Common myeloid progenitor, CD34-positive (primary cell): Measurements from ENCODE around the gene SUN2.
A peak's percentile ranks its signal among the peaks of the same experiment; 100 is the strongest.

ENCODE experiments used
- CTCF ChIA-PET: fragments of 350-600 bp; sonication (Branson Sonifier 250); formaldehyde crosslinking; loops from one replicate; lab custom pipeline; 2021; ENCODE audit warnings: antibody characterized with exemption; lab: Charles Lee
- POLR2A ChIA-PET: fragments of 350-600 bp; sonication (Branson Sonifier 250); formaldehyde crosslinking; loops from one replicate; lab custom pipeline; 2021; ENCODE audit warnings: antibody characterized with exemption; lab: Charles Lee
- DNase-seq, 3 donors: peaks; one replicate each; pipeline versions ENCODE4 v3.0.0 to v3.0.0-alpha.2; 2013
- H3K27ac ChIP-seq, 2 experiments: 1 replicate in 1 of 2; 2 replicates in 1 of 2; pipeline ENCODE4 v1.7.0; 2013; ENCODE audit warnings: inconsistent platforms in 2 of 2, low read length in 2 of 2, mild to moderate bottlenecking in 2 of 2, low read depth in 1 of 2, moderate library complexity in 1 of 2; ENCODE audit not compliant: severe bottlenecking in 2 of 2, insufficient read depth in 1 of 2, poor library complexity in 1 of 2
- H3K27me3 ChIP-seq, 5 experiments: replicated peaks in 2 of 5; 1 replicate in 3 of 5; 2 replicates in 2 of 5; pipeline versions ENCODE4 v1.6.1 to v1.7.0; 2013; ENCODE audit warnings: low read length in 4 of 5, mild to moderate bottlenecking in 2 of 5, moderate library complexity in 2 of 5, inconsistent platforms in 1 of 5; ENCODE audit not compliant: insufficient read depth in 5 of 5, control insufficient read depth in 4 of 5
- H3K36me3 ChIP-seq, 4 experiments: 1 replicate in 2 of 4; 2 replicates in 2 of 4; pipeline versions ENCODE4 v1.6.1 to v1.7.0; 2013; ENCODE audit warnings: low read length in 3 of 4, control low read depth in 1 of 4, mild to moderate bottlenecking in 1 of 4; ENCODE audit not compliant: control insufficient read depth in 4 of 4, insufficient read depth in 4 of 4
- H3K4me1 ChIP-seq, 4 experiments: 1 replicate in 3 of 4; 2 replicates in 1 of 4; pipeline versions ENCODE4 v1.6.1 to v1.7.1; 2013; ENCODE audit warnings: low read length in 3 of 4, mild to moderate bottlenecking in 3 of 4, control low read depth in 1 of 4, inconsistent platforms in 1 of 4, moderate library complexity in 1 of 4; ENCODE audit not compliant: control insufficient read depth in 4 of 4, insufficient read depth in 4 of 4; ENCODE audit errors: control extremely low read depth in 1 of 4
- H3K4me3 ChIP-seq, 7 experiments: 1 replicate in 4 of 7; 2 replicates in 3 of 7; pipeline versions ENCODE4 v1.5.1 to v1.7.0; 2013; ENCODE audit warnings: mild to moderate bottlenecking in 7 of 7, low read length in 6 of 7, moderate library complexity in 6 of 7, inconsistent platforms in 2 of 7, low read depth in 2 of 7, control low read depth in 1 of 7; ENCODE audit not compliant: insufficient read depth in 4 of 7, control insufficient read depth in 1 of 7; ENCODE audit errors: extremely low read depth in 1 of 7
- H3K9me3 ChIP-seq, 5 experiments: 1 replicate in 4 of 5; 2 replicates in 1 of 5; pipeline versions ENCODE4 v1.6.1 to v1.7.1; 2013; ENCODE audit warnings: low read length in 4 of 5, mild to moderate bottlenecking in 2 of 5, inconsistent platforms in 1 of 5, low read depth in 1 of 5, moderate library complexity in 1 of 5; ENCODE audit not compliant: control insufficient read depth in 4 of 5, insufficient read depth in 2 of 5; ENCODE audit errors: control extremely low read depth in 1 of 5
- WGBS: methylation state at CpG from one replicate; pipeline ENCODE4 v1.1.5; 2013; ENCODE audit not compliant: insufficient coverage; 5-methylcytosine and 5-hydroxymethylcytosine counted together

Gene SUN2

DNA sequence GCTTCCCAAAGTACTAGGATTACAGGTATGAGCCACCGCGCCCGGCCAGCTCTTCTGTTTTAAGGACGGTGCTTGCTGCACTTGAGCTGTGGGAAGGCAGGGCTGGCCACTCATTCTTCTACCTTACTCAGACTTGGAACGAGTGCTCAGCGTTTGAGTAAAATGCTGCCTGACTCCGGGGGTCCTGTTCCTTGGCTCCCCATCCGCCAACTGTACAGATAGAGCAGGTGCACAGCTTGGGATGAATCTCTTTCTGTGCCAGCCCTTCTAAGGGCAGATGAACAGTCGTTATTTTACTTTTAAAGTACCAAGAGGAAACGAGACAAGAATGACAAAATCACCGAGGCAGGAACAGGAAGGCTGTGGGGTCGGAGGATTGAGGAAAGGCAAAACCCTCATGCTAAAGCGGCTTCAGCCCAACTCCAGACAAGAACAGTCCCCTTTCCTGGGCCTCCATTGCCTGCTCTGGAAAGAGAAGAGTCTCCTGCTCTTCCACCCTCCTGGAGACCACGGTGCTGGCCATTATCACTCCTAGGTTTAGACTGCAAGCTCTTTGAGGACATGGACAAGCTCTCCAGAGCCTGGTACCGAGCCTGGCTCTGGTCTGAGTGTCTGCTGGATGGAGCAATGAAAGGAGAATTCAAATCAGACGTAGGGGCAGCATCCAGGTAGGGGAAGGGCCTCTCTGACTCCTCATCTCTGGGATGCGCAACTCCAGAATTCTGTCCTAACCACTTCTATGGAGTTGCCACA is 1.1 kb upstream of the SUN2 start:
- Histone ChIP-seq H3K36me3 (peaks cover 0 to 18% (median 2%) of the 10 kb centered on the region in 4 experiments), H3K9me3 (no peaks in the 10 kb centered on the region), H3K4me1 (peaks cover 16 to 66% (median 51%) of the 10 kb centered on the region in 4 experiments), H3K27me3 (no peaks in the 10 kb centered on the region), H3K4me3 (peak overlapping the region; percentile 69 to 93 (median 84)), H3K27ac (peak overlapping the region in 1 of 2 experiments; percentile 79)
- no peak for DNase-seq
- ChIA-PET CTCF (interaction anchor here (1.1 to 4.5 kb wide), 5 partner anchors 9 to 23 kb away, joined by 3 to 29 read pairs (median 5); no protein-coding TSS in a partner anchor), POLR2A (interaction anchor here (0.7 to 0.9 kb wide), 2 partner anchors 18 to 21 kb away, joined by 3 read pairs; no protein-coding TSS in a partner anchor)
- 10% methylated on average over 17 of the region's 17 CpGs for WGBS

DNA sequence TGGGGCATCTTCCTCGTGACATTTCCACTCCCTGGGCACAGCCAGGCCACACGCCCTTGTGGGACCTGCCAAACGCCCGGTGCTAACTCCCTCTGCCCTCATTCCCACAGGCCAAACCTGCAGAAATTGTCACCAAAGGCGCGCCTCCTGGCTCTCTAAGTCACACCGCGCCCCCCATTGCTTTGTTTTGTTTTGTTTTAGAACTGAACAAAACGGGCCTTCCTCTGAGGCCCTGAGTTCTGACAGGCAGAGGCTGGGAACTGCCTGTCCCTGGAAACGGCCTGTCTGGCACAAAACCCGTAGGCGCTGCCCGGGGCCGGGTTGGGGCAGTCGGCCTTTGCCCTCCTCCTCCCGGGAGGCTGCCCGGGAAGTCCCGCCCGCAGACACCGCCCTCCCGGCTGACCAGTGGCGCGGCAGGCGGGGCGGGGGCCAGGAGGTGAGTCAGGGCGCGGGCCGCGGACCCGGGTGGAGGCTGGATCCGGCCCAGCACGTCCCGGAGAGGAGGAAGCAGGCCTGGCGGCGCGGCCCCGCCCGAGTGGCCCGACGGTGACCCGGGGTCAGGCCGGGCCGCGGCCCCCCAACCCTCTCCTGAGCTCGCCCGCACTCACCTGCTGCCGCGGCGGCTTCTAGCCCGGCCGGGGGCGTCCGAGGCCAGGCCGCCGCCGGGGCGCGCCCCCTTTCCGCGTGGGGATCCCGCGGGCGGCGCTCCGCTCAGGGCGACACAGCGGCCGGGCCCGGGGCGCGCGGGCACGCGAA is 465 bp downstream of the SUN2 start:
- no peaks in the 10 kb centered on the region for H3K27me3 ChIP-seq
- H3K4me3 ChIP-seq = peak overlapping the region; percentile 69 to 93 (median 84)
- peaks cover 16 to 74% (median 67%) of the 10 kb centered on the region in 4 experiments for H3K4me1 ChIP-seq
- H3K9me3 ChIP-seq = no peaks in the 10 kb centered on the region
- DNase-seq = peak in 2 of 3 donors; percentile 52 to 66
- H3K27ac ChIP-seq = peak overlapping the region; percentile 50 to 79
- H3K36me3 ChIP-seq = peaks cover 0 to 31% (median 11%) of the 10 kb centered on the region in 4 experiments
- WGBS = 0% methylated on average over 62 of the region's 74 CpGs
- POLR2A ChIA-PET = no interaction called here
- CTCF ChIA-PET = interaction anchor here (1.1 to 4.5 kb wide), 5 partner anchors 9 to 35 kb away, joined by 3 to 29 read pairs (median 6); no protein-coding TSS in a partner anchor

DNA sequence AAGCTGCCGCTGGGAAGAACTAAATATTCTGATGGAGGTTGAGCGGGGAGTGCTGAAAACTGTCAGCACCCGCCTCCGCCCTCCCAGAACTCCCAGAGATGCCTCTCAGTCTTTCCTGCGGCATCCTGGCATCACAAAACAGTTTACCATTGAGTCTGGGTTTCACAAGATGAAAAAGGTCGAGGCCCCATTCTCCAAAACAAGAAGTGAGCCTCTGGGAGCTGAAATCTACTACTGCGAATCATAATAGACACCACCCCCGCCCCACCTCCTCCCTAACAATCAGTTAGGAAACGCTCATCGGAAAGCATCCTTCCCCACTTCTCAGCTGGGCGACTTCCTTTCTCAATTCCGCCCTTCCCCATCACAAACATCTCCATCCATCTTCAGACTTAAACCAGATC is 1.0 kb downstream of the SUN2 start:
- Histone ChIP-seq H3K4me1 (peaks cover 16 to 78% (median 71%) of the 10 kb centered on the region in 4 experiments), H3K27ac (peak overlapping the region; percentile 50 to 79), H3K9me3 (no peaks in the 10 kb centered on the region), H3K36me3 (peaks cover 0 to 36% (median 16%) of the 10 kb centered on the region in 4 experiments), H3K27me3 (no peaks in the 10 kb centered on the region), H3K4me3 (peak overlapping the region; percentile 69 to 93 (median 84))
- ChIA-PET POLR2A (no interaction called here), CTCF (interaction anchor here (1.1 to 1.6 kb wide), 4 partner anchors 9 to 35 kb away, joined by 3 to 6 read pairs (median 4); no protein-coding TSS in a partner anchor)
- peak in 2 of 3 donors; percentile 33 to 43 for DNase-seq
- WGBS = 0% methylated on average over 7 of the region's 12 CpGs

DNA sequence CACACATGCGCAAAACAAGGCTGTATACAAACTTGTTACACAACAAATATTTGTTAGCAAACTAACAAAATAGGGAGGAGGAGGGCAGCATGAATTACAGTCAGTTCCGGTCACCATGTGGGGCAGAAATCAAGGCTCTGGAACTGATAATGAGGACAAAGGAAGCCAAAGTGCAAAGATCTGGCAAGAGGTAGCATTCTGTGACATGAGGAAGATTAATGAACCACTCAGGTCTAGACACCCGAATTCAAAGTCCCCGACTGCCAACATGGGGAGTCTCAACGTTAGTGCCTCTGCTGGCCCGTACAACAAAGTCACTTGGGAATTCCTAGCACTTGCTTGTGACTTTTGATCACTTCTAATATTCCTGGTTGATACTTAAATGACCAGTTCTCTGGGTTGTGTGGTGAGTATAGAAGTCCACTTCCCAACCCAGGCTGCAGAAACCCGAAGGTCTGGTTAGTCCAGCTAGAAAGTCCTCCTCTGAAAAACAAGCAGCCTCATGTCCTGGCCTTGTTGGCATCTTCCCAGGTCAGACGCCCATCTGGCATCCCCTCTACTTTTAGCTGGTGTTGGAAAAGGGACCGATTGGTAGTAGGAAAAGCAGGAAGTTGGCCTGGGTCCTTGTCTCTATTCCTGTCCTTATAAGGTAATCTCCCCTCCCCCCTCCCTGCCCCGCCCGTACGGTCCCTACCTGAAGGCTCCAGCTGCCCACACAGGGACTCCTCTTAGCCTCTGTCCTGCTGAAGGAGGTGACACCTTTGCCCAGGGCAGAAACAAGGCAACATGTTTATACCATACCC is 1.6 kb downstream of the SUN2 start:
- no peaks in the 10 kb centered on the region for H3K9me3 ChIP-seq
- no peaks in the 10 kb centered on the region for H3K27me3 ChIP-seq
- H3K27ac ChIP-seq = peak overlapping the region in 1 of 2 experiments; percentile 79
- CTCF ChIA-PET = interaction anchor here (1.1 to 1.6 kb wide), 4 partner anchors 10 to 34 kb away, joined by 3 to 6 read pairs (median 4); no protein-coding TSS in a partner anchor
- H3K36me3 ChIP-seq = peaks cover 3 to 42% (median 21%) of the 10 kb centered on the region in 4 experiments
- POLR2A ChIA-PET = no interaction called here
- DNase-seq = no peak
- H3K4me1 ChIP-seq = peaks cover 16 to 78% (median 71%) of the 10 kb centered on the region in 4 experiments
- WGBS = 3% methylated on average over 9 of the region's 12 CpGs
- peak overlapping the region in 6 of 7 experiments; percentile 69 to 93 (median 86) for H3K4me3 ChIP-seq

DNA sequence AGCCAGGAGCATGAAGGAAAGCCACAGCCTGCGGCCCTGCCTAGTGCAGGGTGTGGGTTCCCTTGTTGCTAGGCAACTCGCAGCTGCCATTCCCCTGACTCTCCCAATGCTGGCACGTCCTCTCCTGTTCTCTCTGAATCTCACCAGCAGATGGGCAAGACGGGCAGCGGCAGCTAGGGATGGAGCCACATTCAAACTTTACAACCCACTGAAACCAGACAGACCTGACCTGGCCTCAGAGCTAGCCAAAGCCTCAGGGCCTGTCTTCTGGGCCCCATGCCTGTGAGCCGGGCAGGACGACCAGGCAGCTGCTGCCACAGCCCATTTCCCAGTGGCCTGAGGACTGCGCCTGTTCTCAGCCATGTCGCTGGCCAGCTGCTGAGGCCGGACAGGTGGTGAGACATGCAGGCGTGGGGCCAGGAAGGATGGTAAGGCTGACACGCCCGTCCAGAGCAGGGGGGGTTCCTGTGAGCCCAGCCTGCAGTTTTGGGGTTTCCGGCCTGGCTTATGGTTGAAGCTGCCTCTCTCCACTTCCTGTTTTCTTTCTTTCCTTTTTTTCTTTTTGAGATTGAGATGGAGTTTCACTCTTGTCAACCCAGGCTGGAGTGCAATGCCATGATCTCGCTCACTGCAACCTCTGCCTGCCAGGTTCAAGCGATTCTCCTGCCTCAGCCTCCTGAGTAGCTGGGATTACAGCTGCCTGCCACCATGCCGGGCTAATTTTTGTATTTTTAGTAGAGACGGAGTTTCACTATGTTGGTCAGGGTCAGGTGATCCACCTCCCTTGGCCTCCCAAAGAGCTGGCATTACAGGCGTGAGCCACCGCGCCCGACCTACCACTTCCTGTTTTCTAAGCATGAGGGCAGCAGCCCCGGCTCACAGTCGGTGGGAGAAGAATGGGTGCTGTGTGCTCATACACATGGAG is 4.1 kb downstream of the SUN2 start:
- POLR2A ChIA-PET = interaction anchor here (0.8 to 1.9 kb wide), 2 partner anchors 10 to 27 kb away, joined by 3 to 5 read pairs; no protein-coding TSS in a partner anchor
- Histone ChIP-seq H3K9me3 (no peaks in the 10 kb centered on the region), H3K4me3 (peak overlapping the region in 4 of 7 experiments; percentile 38 to 61 (median 40)), H3K4me1 (peaks cover 12 to 59% (median 57%) of the 10 kb centered on the region in 4 experiments), H3K36me3 (peaks cover 3 to 57% (median 37%) of the 10 kb centered on the region in 4 experiments), H3K27me3 (no peaks in the 10 kb centered on the region), H3K27ac (peak overlapping the region; percentile 15 to 52)
- peak; percentile 79 to 94 (median 94) for DNase-seq
- 2% methylated on average over 21 of the region's 24 CpGs for WGBS
- CTCF ChIA-PET = interaction anchor here (0.8 to 2.4 kb wide), 11 partner anchors 9 to 91 kb away, joined by 3 to 7 read pairs (median 4); no protein-coding TSS in a partner anchor
